ENCODE data around the gene PHF5A.

DNA sequence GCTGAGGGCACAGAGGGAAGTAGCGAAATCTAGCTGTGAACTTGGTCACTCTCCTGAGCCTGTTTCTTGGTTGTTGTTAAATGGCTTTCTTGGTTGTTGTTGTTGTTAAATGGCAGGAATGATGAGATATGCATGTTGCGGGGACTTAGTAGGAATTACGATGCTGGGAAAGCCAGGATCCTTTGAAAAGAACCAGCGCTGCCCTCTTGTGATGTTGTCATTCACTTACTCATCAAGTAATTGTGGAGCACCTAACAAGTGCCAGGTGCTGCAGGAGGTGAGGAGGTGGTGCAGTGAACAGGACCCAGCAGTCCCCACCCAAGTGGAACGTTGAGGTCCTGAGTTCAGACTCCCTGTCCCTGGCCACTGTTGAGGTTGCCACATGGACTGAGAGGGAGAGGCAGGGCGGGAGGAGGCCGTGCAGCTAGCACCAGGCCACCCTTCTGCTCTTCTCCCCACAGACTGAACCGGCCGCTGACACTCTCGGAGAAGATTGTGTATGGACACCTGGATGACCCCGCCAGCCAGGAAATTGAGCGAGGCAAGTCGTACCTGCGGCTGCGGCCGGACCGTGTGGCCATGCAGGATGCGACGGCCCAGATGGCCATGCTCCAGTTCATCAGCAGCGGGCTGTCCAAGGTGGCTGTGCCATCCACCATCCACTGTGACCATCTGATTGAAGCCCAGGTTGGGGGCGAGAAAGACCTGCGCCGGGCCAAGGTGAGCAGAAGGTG, 39.0 kb upstream of the PHF5A start:
- no peak for TF ChIP-seq POLR2A (IDR thresholded peaks at IDR 0.05; ENCODE audit: low read depth, low read length)
- TF ChIP-seq, protein P1, sequence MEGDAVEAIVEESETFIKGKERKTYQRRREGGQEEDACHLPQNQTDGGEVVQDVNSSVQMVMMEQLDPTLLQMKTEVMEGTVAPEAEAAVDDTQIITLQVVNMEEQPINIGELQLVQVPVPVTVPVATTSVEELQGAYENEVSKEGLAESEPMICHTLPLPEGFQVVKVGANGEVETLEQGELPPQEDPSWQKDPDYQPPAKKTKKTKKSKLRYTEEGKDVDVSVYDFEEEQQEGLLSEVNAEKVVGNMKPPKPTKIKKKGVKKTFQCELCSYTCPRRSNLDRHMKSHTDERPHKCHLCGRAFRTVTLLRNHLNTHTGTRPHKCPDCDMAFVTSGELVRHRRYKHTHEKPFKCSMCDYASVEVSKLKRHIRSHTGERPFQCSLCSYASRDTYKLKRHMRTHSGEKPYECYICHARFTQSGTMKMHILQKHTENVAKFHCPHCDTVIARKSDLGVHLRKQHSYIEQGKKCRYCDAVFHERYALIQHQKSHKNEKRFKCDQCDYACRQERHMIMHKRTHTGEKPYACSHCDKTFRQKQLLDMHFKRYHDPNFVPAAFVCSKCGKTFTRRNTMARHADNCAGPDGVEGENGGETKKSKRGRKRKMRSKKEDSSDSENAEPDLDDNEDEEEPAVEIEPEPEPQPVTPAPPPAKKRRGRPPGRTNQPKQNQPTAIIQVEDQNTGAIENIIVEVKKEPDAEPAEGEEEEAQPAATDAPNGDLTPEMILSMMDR (IDR thresholded peaks at IDR 0.05; ENCODE audit: extremely low read depth in 1 of 2, insufficient read depth in 1 of 2, low read depth in 1 of 2, low read length in 2 of 2), result no peak
- no peak for TF ChIP-seq EZH2 (IDR thresholded peaks at IDR 0.05; ENCODE audit: borderline replicate concordance, low read depth, low read length, severe bottlenecking)
- no peak for TF ChIP-seq JUN (IDR thresholded peaks at IDR 0.05; ENCODE audit: borderline replicate concordance, insufficient read depth, insufficient read length, low read depth)

Measured in endothelial cell of umbilical vein (primary cell).